Measurements from ENCODE around the gene PLXDC2.

Gene PLXDC2

DNA sequence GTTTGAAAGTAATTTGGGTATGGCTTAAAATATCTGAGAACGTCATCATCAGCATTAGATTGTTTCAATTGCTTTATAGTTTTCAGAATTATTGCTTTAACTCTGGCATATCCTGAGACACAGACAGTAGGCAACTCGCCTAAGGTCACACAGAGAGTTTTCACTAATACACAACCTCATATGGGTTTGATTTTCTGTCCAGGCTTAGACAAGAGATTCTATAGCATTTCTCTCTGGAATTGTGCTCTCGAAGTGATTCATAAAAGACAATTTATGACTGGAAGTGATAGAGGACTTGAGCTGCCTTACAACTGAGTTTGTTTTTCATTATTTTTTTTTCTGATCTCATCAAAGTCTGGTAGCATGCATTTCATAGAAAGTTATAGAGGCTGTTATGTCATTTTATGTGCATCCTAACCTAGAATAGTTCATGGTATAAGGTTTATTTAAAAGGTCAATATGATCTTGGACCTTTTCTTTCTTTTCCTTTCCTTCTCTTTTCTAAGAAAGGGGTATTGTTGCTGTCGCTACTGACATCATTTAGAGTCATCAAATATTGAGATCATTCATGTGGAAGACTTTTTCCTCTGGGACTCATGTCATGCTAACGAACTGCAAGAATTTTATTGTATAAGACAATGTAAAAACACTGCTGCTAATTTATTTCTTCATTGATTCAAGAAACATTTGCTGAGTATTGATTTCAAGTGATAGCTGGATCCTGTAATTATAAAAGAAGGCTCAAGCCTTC lies 278.2 kb downstream of the PLXDC2 start:
- Histone ChIP-seq H3K27me3 (ENCODE audit: control insufficient read depth in 1 of 2, insufficient read depth in 2 of 2, low read length in 2 of 2) (no peaks in the 10 kb centered on the region), H3K27ac (ENCODE audit: low read depth, low read length) (no peak overlapping the region), H3K4me1 (ENCODE audit: control insufficient read depth in 1 of 2, insufficient read depth in 2 of 2, low read length in 2 of 2) (no peaks in the 10 kb centered on the region), H3K9ac (ENCODE audit: low read depth in 1 of 2, low read length in 2 of 2) (no peak overlapping the region), H3K4me3 (ENCODE audit: low read depth in 1 of 2, low read length in 2 of 2) (no peak overlapping the region), H3K36me3 (ENCODE audit: control insufficient read depth in 1 of 2, insufficient read depth in 2 of 2, low read length in 2 of 2) (no peaks in the 10 kb centered on the region), H3K9me3 (ENCODE audit: control insufficient read depth in 1 of 2, low read length in 2 of 2) (peaks cover 0 to 5% of the 10 kb centered on the region in 2 donors)

DNA sequence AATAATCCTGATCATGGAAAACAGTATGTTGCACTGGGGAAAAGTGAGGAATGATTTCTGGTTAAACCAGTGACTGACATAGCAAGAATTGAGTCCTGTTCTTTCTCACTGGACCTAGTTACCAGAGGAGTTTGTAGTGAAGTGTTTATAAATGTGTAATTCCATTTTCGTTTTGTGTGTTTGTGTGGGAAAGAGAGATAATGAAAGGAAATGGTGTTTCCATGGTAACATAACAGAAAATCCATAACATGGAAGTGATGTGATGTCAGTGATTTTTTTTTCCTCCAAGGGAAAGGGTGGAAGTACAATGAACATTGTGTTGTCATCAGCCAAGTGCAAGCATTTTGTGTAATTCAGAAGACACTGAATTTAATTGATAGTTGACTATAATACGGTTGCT lies 283.9 kb downstream of the PLXDC2 start:
- Histone ChIP-seq H3K9ac (ENCODE audit: low read depth in 1 of 2, low read length in 2 of 2) (no peak overlapping the region), H3K4me3 (ENCODE audit: low read depth in 1 of 2, low read length in 2 of 2) (no peak overlapping the region), H3K36me3 (ENCODE audit: control insufficient read depth in 1 of 2, insufficient read depth in 2 of 2, low read length in 2 of 2) (no peaks in the 10 kb centered on the region), H3K4me1 (ENCODE audit: control insufficient read depth in 1 of 2, insufficient read depth in 2 of 2, low read length in 2 of 2) (peaks cover 0 to 9% of the 10 kb centered on the region in 2 donors), H3K27ac (ENCODE audit: low read depth, low read length) (no peak overlapping the region), H3K27me3 (ENCODE audit: control insufficient read depth in 1 of 2, insufficient read depth in 2 of 2, low read length in 2 of 2) (no peaks in the 10 kb centered on the region), H3K9me3 (ENCODE audit: control insufficient read depth in 1 of 2, low read length in 2 of 2) (no peaks in the 10 kb centered on the region)

DNA sequence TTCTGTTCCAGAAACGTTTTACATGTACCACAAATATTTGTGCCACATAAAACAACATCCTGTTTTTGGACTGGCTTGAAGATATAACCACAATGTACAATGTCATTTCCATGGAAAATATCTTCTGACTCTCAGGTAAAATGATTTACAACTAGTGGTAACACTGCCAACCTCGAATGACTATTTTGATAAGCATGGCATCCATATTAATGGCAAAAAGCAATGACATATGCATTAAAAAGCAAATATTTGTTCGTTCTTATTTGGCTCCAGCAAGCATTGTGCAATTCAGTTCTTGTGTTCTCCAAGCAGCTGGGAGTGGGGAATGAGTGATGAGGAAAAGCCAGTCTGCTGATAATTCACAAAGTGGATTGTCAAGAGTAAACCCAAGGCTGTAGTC lies 289.0 kb downstream of the PLXDC2 start:
- H3K27me3 ChIP-seq (ENCODE audit: control insufficient read depth in 1 of 2, insufficient read depth in 2 of 2, low read length in 2 of 2): no peaks in the 10 kb centered on the region
- H3K9ac ChIP-seq (ENCODE audit: low read depth in 1 of 2, low read length in 2 of 2): no peak overlapping the region
- no peak overlapping the region for H3K27ac ChIP-seq (ENCODE audit: low read depth, low read length)
- H3K4me1 ChIP-seq (ENCODE audit: control insufficient read depth in 1 of 2, insufficient read depth in 2 of 2, low read length in 2 of 2): peaks cover 0 to 2% of the 10 kb centered on the region in 2 donors
- H3K9me3 ChIP-seq (ENCODE audit: control insufficient read depth in 1 of 2, low read length in 2 of 2): no peaks in the 10 kb centered on the region
- no peaks in the 10 kb centered on the region for H3K36me3 ChIP-seq (ENCODE audit: control insufficient read depth in 1 of 2, insufficient read depth in 2 of 2, low read length in 2 of 2)
- no peak overlapping the region for H3K4me3 ChIP-seq (ENCODE audit: low read depth in 1 of 2, low read length in 2 of 2)

DNA sequence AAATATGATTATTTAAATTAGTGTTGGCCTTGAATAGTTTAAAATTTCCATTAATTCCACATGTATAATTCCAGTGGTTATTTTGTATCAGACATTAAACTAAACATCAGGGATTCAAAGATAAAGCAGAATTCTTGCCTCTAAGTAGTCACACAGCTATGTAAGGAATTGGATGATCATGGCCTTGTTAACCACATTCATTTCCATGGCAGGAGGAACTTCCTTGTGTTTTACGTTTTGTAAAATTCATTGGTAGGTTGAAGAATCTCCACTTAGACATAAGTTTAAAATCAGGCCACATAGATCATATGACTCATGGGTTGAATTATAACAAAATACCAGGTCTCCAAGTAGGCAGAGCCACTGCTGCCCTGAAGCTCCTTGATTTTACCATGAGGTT lies 289.7 kb downstream of the PLXDC2 start:
- Histone ChIP-seq H3K9me3 (ENCODE audit: control insufficient read depth in 1 of 2, low read length in 2 of 2) (no peaks in the 10 kb centered on the region), H3K4me1 (ENCODE audit: control insufficient read depth in 1 of 2, insufficient read depth in 2 of 2, low read length in 2 of 2) (no peaks in the 10 kb centered on the region), H3K27ac (ENCODE audit: low read depth, low read length) (no peak overlapping the region), H3K27me3 (ENCODE audit: control insufficient read depth in 1 of 2, insufficient read depth in 2 of 2, low read length in 2 of 2) (no peaks in the 10 kb centered on the region), H3K36me3 (ENCODE audit: control insufficient read depth in 1 of 2, insufficient read depth in 2 of 2, low read length in 2 of 2) (no peaks in the 10 kb centered on the region), H3K9ac (ENCODE audit: low read depth in 1 of 2, low read length in 2 of 2) (no peak overlapping the region), H3K4me3 (ENCODE audit: low read depth in 1 of 2, low read length in 2 of 2) (no peak overlapping the region)

DNA sequence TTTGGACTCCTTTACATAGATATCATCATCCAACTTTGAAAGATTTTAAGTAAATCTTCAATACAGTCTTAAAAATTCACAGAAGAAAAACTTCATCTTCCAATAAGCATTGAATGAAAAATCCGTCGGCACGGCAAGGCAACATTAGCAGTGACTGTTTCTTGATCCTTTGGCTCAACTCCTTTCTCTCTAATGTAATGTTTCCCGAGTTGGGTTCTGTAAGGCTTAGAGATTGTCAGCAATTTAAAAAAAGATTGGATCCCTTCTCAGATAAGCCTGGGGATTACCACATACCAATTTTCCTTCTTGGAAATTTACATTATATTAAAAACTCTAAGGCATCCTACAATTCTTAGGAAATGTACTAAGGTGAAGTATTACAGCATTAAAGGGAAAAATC lies 291.8 kb downstream of the PLXDC2 start:
- Histone ChIP-seq H3K9me3 (ENCODE audit: control insufficient read depth in 1 of 2, low read length in 2 of 2) (no peaks in the 10 kb centered on the region), H3K27ac (ENCODE audit: low read depth, low read length) (no peak overlapping the region), H3K27me3 (ENCODE audit: control insufficient read depth in 1 of 2, insufficient read depth in 2 of 2, low read length in 2 of 2) (no peaks in the 10 kb centered on the region), H3K36me3 (ENCODE audit: control insufficient read depth in 1 of 2, insufficient read depth in 2 of 2, low read length in 2 of 2) (no peaks in the 10 kb centered on the region), H3K9ac (ENCODE audit: low read depth in 1 of 2, low read length in 2 of 2) (no peak overlapping the region), H3K4me1 (ENCODE audit: control insufficient read depth in 1 of 2, insufficient read depth in 2 of 2, low read length in 2 of 2) (no peaks in the 10 kb centered on the region), H3K4me3 (ENCODE audit: low read depth in 1 of 2, low read length in 2 of 2) (no peak overlapping the region)

DNA sequence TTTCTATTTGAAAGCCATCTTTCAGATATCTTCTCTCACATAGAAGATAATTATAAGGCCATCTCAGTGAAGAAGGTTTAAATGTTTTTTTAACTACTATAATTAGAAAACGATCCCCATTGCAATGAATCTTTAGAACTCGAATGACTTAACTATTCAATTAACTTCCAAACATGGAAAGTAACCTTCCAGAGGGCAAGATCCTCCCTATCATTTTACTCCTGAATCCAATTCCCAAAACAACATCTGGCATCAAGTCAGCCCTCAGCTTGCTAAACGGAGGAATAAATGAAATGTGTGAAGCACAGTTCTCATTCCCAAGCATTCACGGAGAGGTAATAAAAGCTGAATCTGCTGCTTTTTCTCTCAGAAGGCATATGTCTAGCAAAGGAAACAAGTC lies 293.4 kb downstream of the PLXDC2 start:
- Histone ChIP-seq H3K4me1 (ENCODE audit: control insufficient read depth in 1 of 2, insufficient read depth in 2 of 2, low read length in 2 of 2) (no peaks in the 10 kb centered on the region), H3K27ac (ENCODE audit: low read depth, low read length) (no peak overlapping the region), H3K36me3 (ENCODE audit: control insufficient read depth in 1 of 2, insufficient read depth in 2 of 2, low read length in 2 of 2) (no peaks in the 10 kb centered on the region), H3K4me3 (ENCODE audit: low read depth in 1 of 2, low read length in 2 of 2) (no peak overlapping the region), H3K9ac (ENCODE audit: low read depth in 1 of 2, low read length in 2 of 2) (no peak overlapping the region), H3K27me3 (ENCODE audit: control insufficient read depth in 1 of 2, insufficient read depth in 2 of 2, low read length in 2 of 2) (no peaks in the 10 kb centered on the region), H3K9me3 (ENCODE audit: control insufficient read depth in 1 of 2, low read length in 2 of 2) (no peaks in the 10 kb centered on the region)

DNA sequence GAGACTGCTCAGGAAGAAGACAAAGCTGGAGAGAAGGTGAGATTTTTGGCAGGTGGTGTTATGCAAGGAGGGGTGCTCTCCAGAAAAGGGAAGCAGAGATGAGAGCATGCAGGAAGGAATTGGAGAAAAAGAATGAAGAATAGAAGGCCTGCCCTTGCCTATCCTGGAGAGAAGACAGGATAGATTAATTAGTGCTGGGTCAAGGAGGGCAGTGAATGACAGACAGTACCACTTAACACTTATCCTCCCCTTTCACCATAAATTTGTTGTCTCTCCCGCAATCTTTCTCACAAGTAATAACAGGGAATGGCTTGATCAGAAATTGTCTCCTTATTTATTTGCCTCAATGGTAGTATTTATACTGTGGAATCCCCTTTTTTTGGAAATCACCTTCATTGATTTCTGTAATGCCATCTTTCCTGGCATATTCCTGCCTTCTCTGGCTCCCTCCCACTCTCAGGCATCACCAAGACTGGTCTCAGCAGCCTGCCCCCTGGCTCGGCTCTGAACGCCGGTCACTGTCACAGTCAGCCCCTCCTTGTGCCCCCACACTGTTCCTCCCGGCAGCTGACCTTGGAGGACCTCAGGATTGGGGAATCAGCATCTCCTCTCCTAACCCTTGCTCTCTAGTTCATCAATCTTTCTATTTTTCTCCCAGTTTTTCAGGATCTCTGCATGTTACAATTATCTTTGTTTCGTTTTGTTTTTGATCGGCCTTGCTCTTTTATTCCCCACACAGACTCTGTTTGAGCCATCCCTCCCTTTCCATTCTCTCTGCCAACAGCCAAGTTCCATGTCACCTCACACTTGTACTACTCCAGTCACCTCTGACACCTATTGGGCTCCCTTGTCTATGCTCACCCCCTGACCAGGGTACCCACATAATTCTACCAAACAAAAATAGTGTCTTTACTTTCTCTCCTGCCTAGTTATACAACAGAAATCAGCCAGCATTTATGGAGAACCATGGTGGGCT lies 294.2 kb downstream of the PLXDC2 start:
- Histone ChIP-seq H3K4me3 (ENCODE audit: low read depth in 1 of 2, low read length in 2 of 2) (no peak overlapping the region), H3K27me3 (ENCODE audit: control insufficient read depth in 1 of 2, insufficient read depth in 2 of 2, low read length in 2 of 2) (no peaks in the 10 kb centered on the region), H3K4me1 (ENCODE audit: control insufficient read depth in 1 of 2, insufficient read depth in 2 of 2, low read length in 2 of 2) (no peaks in the 10 kb centered on the region), H3K9ac (ENCODE audit: low read depth in 1 of 2, low read length in 2 of 2) (no peak overlapping the region), H3K27ac (ENCODE audit: low read depth, low read length) (no peak overlapping the region), H3K9me3 (ENCODE audit: control insufficient read depth in 1 of 2, low read length in 2 of 2) (no peaks in the 10 kb centered on the region), H3K36me3 (ENCODE audit: control insufficient read depth in 1 of 2, insufficient read depth in 2 of 2, low read length in 2 of 2) (no peaks in the 10 kb centered on the region)

DNA sequence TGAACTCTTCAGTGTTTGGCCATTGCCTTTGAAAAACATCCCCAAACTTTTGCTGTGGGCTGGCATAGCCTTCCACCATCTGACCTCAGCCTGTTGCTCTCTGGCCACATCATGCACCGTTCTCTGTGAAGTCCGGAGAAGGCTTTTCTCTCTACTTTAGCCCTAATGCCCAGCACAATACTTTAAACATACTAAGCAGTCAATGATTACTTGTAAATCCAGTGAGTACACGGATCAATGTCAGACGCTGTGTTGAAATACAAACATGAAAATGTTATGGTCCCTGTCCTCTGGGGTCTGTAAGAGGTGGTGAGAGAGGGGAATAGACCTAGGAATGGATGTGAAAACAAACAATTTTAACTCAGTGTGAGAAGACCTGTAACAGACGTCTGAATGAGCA lies 297.9 kb downstream of the PLXDC2 start:
- Histone ChIP-seq H3K36me3 (ENCODE audit: control insufficient read depth in 1 of 2, insufficient read depth in 2 of 2, low read length in 2 of 2) (no peaks in the 10 kb centered on the region), H3K9ac (ENCODE audit: low read depth in 1 of 2, low read length in 2 of 2) (no peak overlapping the region), H3K4me1 (ENCODE audit: control insufficient read depth in 1 of 2, insufficient read depth in 2 of 2, low read length in 2 of 2) (no peaks in the 10 kb centered on the region), H3K4me3 (ENCODE audit: low read depth in 1 of 2, low read length in 2 of 2) (no peak overlapping the region), H3K27me3 (ENCODE audit: control insufficient read depth in 1 of 2, insufficient read depth in 2 of 2, low read length in 2 of 2) (no peaks in the 10 kb centered on the region), H3K9me3 (ENCODE audit: control insufficient read depth in 1 of 2, low read length in 2 of 2) (no peaks in the 10 kb centered on the region), H3K27ac (ENCODE audit: low read depth, low read length) (no peak overlapping the region)

DNA sequence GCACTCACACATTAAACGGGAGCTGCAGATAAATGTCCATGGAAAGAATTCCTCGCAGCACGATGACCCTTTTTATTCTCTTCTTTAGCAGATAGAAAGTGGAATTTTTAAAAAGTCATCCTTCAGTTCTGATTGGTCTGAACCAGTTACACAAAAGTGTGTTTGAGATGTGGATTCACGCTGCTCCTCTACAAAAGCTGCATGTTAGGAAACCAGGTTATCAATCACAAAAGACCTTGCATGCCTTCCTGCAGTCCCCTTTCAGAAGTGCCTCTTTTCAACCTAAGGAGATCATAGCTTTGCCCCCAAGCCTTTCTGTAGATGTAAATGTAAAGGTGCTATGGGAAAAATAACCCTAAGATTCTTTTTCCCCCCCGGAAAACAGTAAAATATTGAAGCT lies 299.7 kb downstream of the PLXDC2 start:
- Histone ChIP-seq H3K36me3 (ENCODE audit: control insufficient read depth in 1 of 2, insufficient read depth in 2 of 2, low read length in 2 of 2) (no peaks in the 10 kb centered on the region), H3K4me1 (ENCODE audit: control insufficient read depth in 1 of 2, insufficient read depth in 2 of 2, low read length in 2 of 2) (no peaks in the 10 kb centered on the region), H3K4me3 (ENCODE audit: low read depth in 1 of 2, low read length in 2 of 2) (no peak overlapping the region), H3K27ac (ENCODE audit: low read depth, low read length) (no peak overlapping the region), H3K27me3 (ENCODE audit: control insufficient read depth in 1 of 2, insufficient read depth in 2 of 2, low read length in 2 of 2) (no peaks in the 10 kb centered on the region), H3K9me3 (ENCODE audit: control insufficient read depth in 1 of 2, low read length in 2 of 2) (no peaks in the 10 kb centered on the region), H3K9ac (ENCODE audit: low read depth in 1 of 2, low read length in 2 of 2) (no peak overlapping the region)

DNA sequence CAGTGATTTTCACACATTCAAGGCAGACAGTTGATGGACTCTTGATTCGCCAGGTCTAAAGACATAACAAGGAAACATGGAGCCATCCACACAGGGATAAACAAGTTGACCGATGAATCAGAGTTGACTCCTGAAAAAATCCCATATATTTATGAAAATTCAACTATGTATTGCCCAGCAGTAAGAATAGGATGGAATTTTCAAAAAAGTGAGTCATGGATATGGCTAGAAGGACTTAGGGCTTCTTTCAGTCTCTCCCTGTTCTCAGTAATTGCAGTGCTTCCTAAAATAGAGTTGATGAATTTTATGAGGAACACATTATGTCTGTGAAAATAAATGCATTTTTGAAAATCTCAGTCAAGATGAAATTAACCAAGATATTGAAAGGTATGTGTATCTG lies 301.2 kb downstream of the PLXDC2 start:
- Histone ChIP-seq H3K27me3 (ENCODE audit: control insufficient read depth in 1 of 2, insufficient read depth in 2 of 2, low read length in 2 of 2) (no peaks in the 10 kb centered on the region), H3K9me3 (ENCODE audit: control insufficient read depth in 1 of 2, low read length in 2 of 2) (no peaks in the 10 kb centered on the region), H3K9ac (ENCODE audit: low read depth in 1 of 2, low read length in 2 of 2) (no peak overlapping the region), H3K4me3 (ENCODE audit: low read depth in 1 of 2, low read length in 2 of 2) (no peak overlapping the region), H3K4me1 (ENCODE audit: control insufficient read depth in 1 of 2, insufficient read depth in 2 of 2, low read length in 2 of 2) (no peaks in the 10 kb centered on the region), H3K36me3 (ENCODE audit: control insufficient read depth in 1 of 2, insufficient read depth in 2 of 2, low read length in 2 of 2) (no peaks in the 10 kb centered on the region), H3K27ac (ENCODE audit: low read depth, low read length) (no peak overlapping the region)
